K562 (cell line): Measurements from ENCODE around the gene ZNF284. TPM values are rescaled to one million over a fixed set of nuclear protein-coding genes. Genes with fewer than 3 reads are reported as not detected.

Source experiments
- ARNT ChIP-seq, 2 experiments: fragments of 450-650 bp; IDR thresholded peaks; 2 replicates each; pipeline ENCODE4 v1.6.1; 2016; ENCODE audit warnings: mild to moderate bottlenecking in 1 of 2
- CEBPG ChIP-seq, 3 experiments: fragments of 200-800 bp in 1 of 3; sonication (Bioruptor generic) in 1 of 3; sonication (generic) in 1 of 3; formaldehyde crosslinking in 1 of 3; IDR thresholded peaks in 2 of 3; conservative IDR thresholded peaks in 1 of 3; 2 replicates each; pipeline versions ENCODE4 v1.6.1 to v1.8.0; 2016 to 2022; ENCODE audit warnings: missing compliant biosample characterization in 2 of 3, missing genetic modification characterization in 2 of 3, mild to moderate bottlenecking in 1 of 3, missing genetic modification reagents in 1 of 3
- EGR1 ChIP-seq: fragments of 450-650 bp; conservative IDR thresholded peaks from 2 replicates; pipeline ENCODE4 v1.6.1; 2017; ENCODE audit warnings: mild to moderate bottlenecking
- EP400 ChIP-seq: fragments of 450-650 bp; IDR thresholded peaks from 2 replicates; pipeline ENCODE4 v1.6.1; 2017; ENCODE audit warnings: antibody characterized with exemption, mild to moderate bottlenecking, moderate library complexity
- ESRRB ChIP-seq: fragments of 250-450 bp; sonication (Bioruptor Pico); IDR thresholded peaks from 2 replicates; pipeline ENCODE4 v1.5.0; 2020; ENCODE audit warnings: mild to moderate bottlenecking, moderate library complexity, borderline replicate concordance
- ETV1 ChIP-seq: fragments of 450-650 bp; conservative IDR thresholded peaks from 2 replicates; pipeline ENCODE4 v1.6.1; 2016; ENCODE audit warnings: missing genetic modification characterization, control low read depth, low read depth, missing compliant biosample characterization
- GABPB1 ChIP-seq: sonication (generic); formaldehyde crosslinking; IDR thresholded peaks from 2 replicates; pipeline ENCODE4 v1.8.0; 2022; ENCODE audit warnings: mild to moderate bottlenecking, missing genetic modification reagents
- HOMEZ ChIP-seq: fragments of 250-450 bp; sonication (Bioruptor Pico); IDR thresholded peaks from 2 replicates; pipeline ENCODE4 v1.4.0; 2020; ENCODE audit warnings: mild to moderate bottlenecking, moderate library complexity
- ID3 ChIP-seq, 2 experiments: fragments of 250-450 bp in 1 of 2; fragments of 450-650 bp in 1 of 2; sonication (Bioruptor Pico) in 1 of 2; IDR thresholded peaks; 2 replicates each; pipeline versions ENCODE4 v1.6.1 to v1.8.0; 2016 to 2021; ENCODE audit warnings: mild to moderate bottlenecking in 2 of 2, moderate library complexity in 2 of 2, missing compliant biosample characterization in 1 of 2, missing genetic modification characterization in 1 of 2
- LARP7 ChIP-seq: fragments of 450-650 bp; IDR thresholded peaks from 2 replicates; pipeline ENCODE4 v1.6.1; 2016
- MXD1 ChIP-seq: fragments of 250-450 bp; sonication (Bioruptor Pico); IDR thresholded peaks from 2 replicates; pipeline ENCODE4 v1.8.0; 2021; ENCODE audit warnings: borderline replicate concordance, mild to moderate bottlenecking, moderate library complexity; ENCODE audit not compliant: poor library complexity, severe bottlenecking
- NELFE ChIP-seq: IDR thresholded peaks from 2 replicates; pipeline ENCODE4 v1.6.1; 2011; ENCODE audit warnings: mild to moderate bottlenecking; ENCODE audit not compliant: insufficient read depth, insufficient read length
- NONO ChIP-seq, 2 experiments: fragments of 200-400 bp in 1 of 2; fragments of 450-650 bp in 1 of 2; formaldehyde crosslinking in 1 of 2; IDR thresholded peaks; 2 replicates each; pipeline ENCODE4 v1.6.1; 2017; ENCODE audit warnings: low read depth in 2 of 2, mild to moderate bottlenecking in 2 of 2, moderate library complexity in 2 of 2, low read length in 1 of 2
- PHTF2 ChIP-seq: fragments of 250-450 bp; sonication (Bioruptor Pico); IDR thresholded peaks from 2 replicates; pipeline ENCODE4 v1.5.0; 2021; ENCODE audit warnings: mild to moderate bottlenecking
- SMAD1 ChIP-seq: fragments of 150-350 bp; IDR thresholded peaks from 2 replicates; pipeline ENCODE4 v1.6.1; 2014; ENCODE audit warnings: low read length, low read depth; ENCODE audit not compliant: partially characterized antibody
- SNIP1 ChIP-seq: fragments of 450-650 bp; IDR thresholded peaks from 2 replicates; pipeline ENCODE4 v1.7.1; 2017; ENCODE audit warnings: low read depth, mild to moderate bottlenecking
- SP2 ChIP-seq: IDR thresholded peaks from 2 replicates; pipeline ENCODE4 v1.6.1; 2011; ENCODE audit warnings: mild to moderate bottlenecking, low read depth, low read length, moderate library complexity; ENCODE audit not compliant: poor library complexity, severe bottlenecking; ENCODE audit errors: extremely low read depth
- ZBTB34 ChIP-seq: fragments of 250-450 bp; sonication (Bioruptor Pico); IDR thresholded peaks from 2 replicates; pipeline ENCODE4 v1.8.0; 2021; ENCODE audit warnings: mild to moderate bottlenecking, moderate library complexity
- ZNF143 ChIP-seq: sonication (generic); formaldehyde crosslinking; IDR thresholded peaks from 2 replicates; pipeline ENCODE4 v1.9.0; 2022; ENCODE audit warnings: mild to moderate bottlenecking, missing genetic modification reagents
- ZNF41 ChIP-seq: fragments of 250-450 bp; sonication (Bioruptor Pico); conservative IDR thresholded peaks from 2 replicates; pipeline ENCODE4 v1.4.0; 2020; ENCODE audit warnings: mild to moderate bottlenecking
- polyA plus RNA-seq, 8 experiments: library from polyadenylated mRNA; depleted of rRNA in 4 of 8; stranded (reverse) in 5 of 8; unstranded in 3 of 8; fragments of >200 nt; fragmentation: Nextera tagmentation in 2 of 8; fragmentation: Illumina TruSeq in 1 of 8; extraction: Ambion mirVana in 2 of 8; extraction: Trizol in 1 of 8; gene quantifications; 2 replicates each; pipeline versions ENCODE4 v1.2.1 to v1.2.3, GENCODE V29; 2011 to 2014; ENCODE audit warnings: inconsistent platforms in 1 of 8, missing spikeins in 1 of 8
- total RNA-seq, 7 experiments: library from RNA; depleted of rRNA in 6 of 7; stranded (reverse); fragments of >200 nt in 6 of 7; fragmentation: Illumina TruSeq in 2 of 7; extraction: Trizol in 2 of 7; gene quantifications; 2 replicates each; pipeline versions ENCODE4 v1.2.1 to v1.2.3, GENCODE V29; 2011 to 2021; ENCODE audit warnings: low replicate concordance in 1 of 7

ZNF284 gene
- total and polyA plus RNA-seq, 9 of the 15 experiments (the other 6 are each of a cell fraction or from before 2014, with no cell fraction given) = 0.07 to 0.24 (median 0.20) TPM

- TF ChIP-seq CEBPG (CRISPR knock-in tag; IDR thresholded peaks at IDR 0.05) (no peak), CEBPG (tag; conservative IDR thresholded peaks at IDR 0.05 in 1 of 2, IDR thresholded peaks at IDR 0.05 in 1 of 2) (no peak), EP400 (no peak), PHTF2 (no peak), NONO (IDR thresholded peaks at IDR 0.05; ENCODE audit: low read depth in 2 of 2, low read length in 1 of 2) (no peak), SMAD1 (no peak), ESRRB (CRISPR knock-in tag) (no peak), MXD1 (no peak), ID3 (CRISPR knock-in tag; IDR thresholded peaks at IDR 0.05) (no peak), ID3 (tag; IDR thresholded peaks at IDR 0.05) (0 out of 2 replicates have a peak, but pooled peaks have one; percentile 26), ARNT (IDR thresholded peaks at IDR 0.05) (no peak), GABPB1 (CRISPR knock-in tag) (peak; percentile 91), EGR1 (no peak), HOMEZ (no peak), LARP7 (no peak), SP2 (no peak), SNIP1 (no peak), ZNF41 (CRISPR knock-in tag) (no peak), ZNF143 (CRISPR knock-in tag) (peak; percentile 89), ZBTB34 (CRISPR knock-in tag) (no peak), NELFE (no peak), ETV1 (tag) (peak; percentile 91)
Measured at GRCh38 chr19:44071824-44072542, at the start of gene ZNF284 (continued).
